Thyroid gland (tissue), 4 donors: ENCODE measurements around the gene COMT. TPM values are rescaled to one million over a fixed set of nuclear protein-coding genes. Genes with fewer than 3 reads are reported as not detected.
A peak's percentile ranks its signal among the peaks of the same experiment; 100 is the strongest.

Source experiments
- DNase-seq, 2 donors: peaks; one replicate each; pipeline ENCODE4 v3.0.0-alpha.2; 2019
- H3K27ac ChIP-seq, 3 donors: fragments of 200-600 bp; sonication (generic); 1 replicate in 2 of 3; 2 replicates in 1 of 3; pipeline ENCODE4 v1.5.1; 2016 to 2019; ENCODE audit warnings: mild to moderate bottlenecking in 1 of 3, moderate library complexity in 1 of 3
- H3K27me3 ChIP-seq: fragments of 200-600 bp; sonication (generic); one replicate; pipeline ENCODE4 v1.5.1; 2019
- H3K36me3 ChIP-seq, 2 donors: fragments of 200-600 bp; sonication (generic); one replicate each; pipeline ENCODE4 v1.5.1; 2016 to 2019
- H3K4me1 ChIP-seq, 2 donors: fragments of 200-600 bp; sonication (generic); one replicate each; pipeline ENCODE4 v1.5.1; 2017 to 2019
- H3K4me3 ChIP-seq, 3 donors: fragments of 200-600 bp; sonication (generic); replicated peaks in 1 of 3; 1 replicate in 2 of 3; 2 replicates in 1 of 3; pipeline ENCODE4 v1.5.1; 2016; ENCODE audit warnings: mild to moderate bottlenecking in 1 of 3
- H3K9me3 ChIP-seq: fragments of 200-600 bp; sonication (generic); one replicate; pipeline ENCODE4 v1.5.1; 2017
- POLR2A ChIP-seq, 2 donors: fragments of 450-650 bp; IDR thresholded peaks; one replicate each; pipeline ENCODE4 v1.6.1; 2017; ENCODE audit warnings: antibody characterized with exemption in 2 of 2, mild to moderate bottlenecking in 2 of 2, moderate library complexity in 1 of 2
- WGBS, 2 donors: methylation state at CpG; one replicate each; pipeline ENCODE4 v1.1.5; 2017; 5-methylcytosine and 5-hydroxymethylcytosine counted together
- intact Hi-C: fragments of 100-400 bp; cut with DNase I; formaldehyde crosslinking; loops from one replicate; pipeline ENCODE4 v1.15.1; 2023
- total RNA-seq, 4 donors: library from RNA; depleted of rRNA; stranded (reverse); fragments of >200 nt; gene quantifications; one replicate each; pipeline ENCODE4 v1.2.3, GENCODE V29; 2016
- TF ChIP-seq, protein P1 (sequence below), 6 experiments: fragments of 200-600 bp in 3 of 6; fragments of 450-650 bp in 3 of 6; sonication (generic) in 3 of 6; IDR thresholded peaks; one replicate each; pipeline ENCODE4 v1.5.1; 2016 to 2019; ENCODE audit warnings: antibody characterized with exemption in 6 of 6, mild to moderate bottlenecking in 2 of 6, inconsistent platforms in 1 of 6, moderate library complexity in 1 of 6

COMT gene
- total RNA-seq, result 100 to 1,000 TPM in 3 of 4 donors, 10 to 100 TPM in 1; 92.6 to 216 (median 138) TPM

DNA sequence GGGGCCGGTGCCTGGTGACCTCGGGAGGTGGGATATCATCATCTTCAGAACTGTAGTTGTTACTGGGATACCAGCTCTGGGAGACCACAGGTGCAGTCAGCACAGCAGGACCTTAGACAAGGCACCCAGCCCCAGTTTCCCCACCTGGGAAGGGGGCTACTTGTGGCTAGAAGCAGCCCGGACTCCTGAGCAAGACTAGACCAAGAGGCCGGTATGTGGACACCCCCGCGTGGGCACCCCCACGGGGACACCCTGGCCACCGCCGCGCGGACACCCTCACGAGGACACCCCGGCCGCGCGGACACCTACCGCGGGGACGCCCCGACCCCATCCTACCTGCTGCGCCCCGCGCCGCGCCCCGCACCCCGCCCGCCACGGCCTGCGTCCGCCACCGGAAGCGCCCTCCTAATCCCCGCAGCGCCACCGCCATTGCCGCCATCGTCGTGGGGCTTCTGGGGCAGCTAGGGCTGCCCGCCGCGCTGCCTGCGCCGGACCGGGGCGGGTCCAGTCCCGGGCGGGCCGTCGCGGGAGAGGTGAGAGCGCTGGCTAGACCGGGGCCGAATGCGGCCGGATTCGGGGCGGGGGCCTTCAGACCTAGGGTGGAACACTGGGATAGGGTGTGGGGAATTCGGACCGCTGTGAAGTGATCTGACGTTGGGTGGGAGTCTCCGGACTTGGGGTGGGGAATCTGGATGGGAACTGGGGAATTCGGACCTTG lies at the start of gene COMT, which contains the start of gene TXNRD2:
COMT (plus strand) TSS at position 408 of the 718 bp plus-strand sequence. CDS start 20,755 bp downstream, outside the sequence.
TXNRD2 (minus strand) TSS at position 454 of the 718 bp plus-strand sequence; CDS start at position 439, 15 bp downstream.
- peak in 1 of 2 donors; percentile 64 for TF ChIP-seq POLR2A (IDR thresholded peaks at IDR 0.05)
- TF ChIP-seq, protein P1, sequence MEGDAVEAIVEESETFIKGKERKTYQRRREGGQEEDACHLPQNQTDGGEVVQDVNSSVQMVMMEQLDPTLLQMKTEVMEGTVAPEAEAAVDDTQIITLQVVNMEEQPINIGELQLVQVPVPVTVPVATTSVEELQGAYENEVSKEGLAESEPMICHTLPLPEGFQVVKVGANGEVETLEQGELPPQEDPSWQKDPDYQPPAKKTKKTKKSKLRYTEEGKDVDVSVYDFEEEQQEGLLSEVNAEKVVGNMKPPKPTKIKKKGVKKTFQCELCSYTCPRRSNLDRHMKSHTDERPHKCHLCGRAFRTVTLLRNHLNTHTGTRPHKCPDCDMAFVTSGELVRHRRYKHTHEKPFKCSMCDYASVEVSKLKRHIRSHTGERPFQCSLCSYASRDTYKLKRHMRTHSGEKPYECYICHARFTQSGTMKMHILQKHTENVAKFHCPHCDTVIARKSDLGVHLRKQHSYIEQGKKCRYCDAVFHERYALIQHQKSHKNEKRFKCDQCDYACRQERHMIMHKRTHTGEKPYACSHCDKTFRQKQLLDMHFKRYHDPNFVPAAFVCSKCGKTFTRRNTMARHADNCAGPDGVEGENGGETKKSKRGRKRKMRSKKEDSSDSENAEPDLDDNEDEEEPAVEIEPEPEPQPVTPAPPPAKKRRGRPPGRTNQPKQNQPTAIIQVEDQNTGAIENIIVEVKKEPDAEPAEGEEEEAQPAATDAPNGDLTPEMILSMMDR (IDR thresholded peaks at IDR 0.05), result no peak
- H3K9me3 ChIP-seq, result no peaks in the 10 kb centered on the region
- H3K4me1 ChIP-seq, result peaks cover 30% of the 10 kb centered on the region in 2 donors
- intact Hi-C loops, result no loop called here
- H3K27ac ChIP-seq, result peak within 1 kb of the TSS; percentile 87 to 89 (median 89)
- peak within 1 kb of the TSS; percentile 28 to 73 (median 56) for H3K4me3 ChIP-seq
- WGBS, 2 donors, result 0 to 1% methylated on average over 11 to 23 of the region's 63 CpGs
- peak; percentile 63 to 75 for DNase-seq
- H3K36me3 ChIP-seq, result no peaks in the 10 kb centered on the region
- no peaks in the 10 kb centered on the region for H3K27me3 ChIP-seq

DNA sequence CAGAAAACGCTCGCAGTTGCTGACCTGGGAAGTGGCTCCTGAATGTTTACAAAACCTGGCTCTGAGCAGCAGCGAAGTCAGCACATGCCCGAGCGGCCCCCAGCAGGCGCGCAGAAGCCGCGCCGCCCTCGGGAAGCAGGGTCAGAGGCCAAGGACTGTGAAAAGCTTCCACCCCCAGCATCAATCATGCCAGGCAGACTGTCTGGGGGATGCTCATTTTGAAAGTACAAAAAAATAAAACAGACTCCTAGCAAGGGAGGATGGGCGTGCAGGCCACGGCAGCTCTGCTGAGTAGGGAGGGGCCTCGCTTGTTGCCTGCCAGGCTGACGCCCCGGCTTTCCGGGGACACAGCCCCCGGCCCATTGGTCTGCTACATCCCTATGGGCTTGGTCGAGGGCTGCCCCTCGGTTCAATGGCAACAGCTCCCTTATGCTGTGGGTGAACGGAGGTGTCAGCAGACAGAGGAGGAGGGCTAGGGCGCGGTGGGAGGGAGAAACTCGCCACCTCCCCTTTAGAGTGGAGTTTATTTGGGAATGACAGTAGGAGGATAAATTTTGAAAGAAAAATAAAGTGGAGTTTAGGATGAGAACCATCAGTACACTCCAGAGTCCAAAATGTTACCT lies 49.2 kb upstream of the COMT start:
- no peak for TF ChIP-seq POLR2A (IDR thresholded peaks at IDR 0.05)
- TF ChIP-seq, protein P1 (IDR thresholded peaks at IDR 0.05), result no peak
- Histone ChIP-seq H3K9me3 (no peaks in the 10 kb centered on the region), H3K4me3 (no peak overlapping the region), H3K27ac (peak overlapping the region in 1 of 3 donors; percentile 23), H3K27me3 (no peaks in the 10 kb centered on the region), H3K36me3 (peaks cover 3 to 14% of the 10 kb centered on the region in 2 donors), H3K4me1 (no peaks in the 10 kb centered on the region)
- no peak for DNase-seq
- 62 to 81% methylated on average over 24 of the region's 24 CpGs for WGBS, 2 donors
- intact Hi-C loops, result no loop called here

DNA sequence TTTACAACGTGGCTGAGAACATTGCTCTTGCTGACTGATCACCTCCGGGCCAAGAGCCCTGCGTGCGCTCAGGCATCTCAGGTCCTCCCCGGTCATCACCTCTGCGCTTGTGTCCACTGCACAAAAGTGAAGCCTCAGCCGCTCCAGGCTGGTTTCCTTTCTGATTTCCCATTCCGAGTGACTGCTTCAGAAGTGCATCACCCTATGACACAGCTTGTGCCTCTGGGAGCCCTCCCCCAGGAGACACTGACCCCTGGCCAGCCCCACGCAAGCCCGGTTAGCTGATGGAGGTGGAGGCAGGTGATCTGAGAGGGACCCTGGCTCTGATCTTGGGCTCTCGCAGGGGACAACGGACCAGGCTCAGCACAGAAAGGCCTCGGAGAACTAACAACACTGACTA lies 48.6 kb upstream of the COMT start:
- intact Hi-C loops, result no loop called here

DNA sequence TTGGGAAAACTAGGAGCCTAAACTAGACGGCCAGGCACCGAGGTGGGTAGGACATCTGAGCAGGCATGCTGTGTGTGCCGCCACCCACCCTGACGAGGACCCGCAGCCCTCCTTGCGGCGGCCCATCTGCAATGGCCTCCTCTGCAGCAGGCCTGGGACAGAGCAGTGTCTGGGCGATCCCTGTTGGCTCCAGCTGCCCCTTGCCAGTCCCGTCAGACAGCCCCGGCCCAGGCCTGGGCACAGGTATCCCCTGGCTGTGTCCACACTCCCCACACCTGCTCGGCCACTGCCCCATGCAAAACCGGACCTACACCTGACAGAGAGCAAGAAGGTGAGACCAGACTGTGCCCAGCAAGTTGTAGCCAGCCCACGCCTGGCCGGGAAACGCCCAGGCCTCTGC lies 48.2 kb upstream of the COMT start:
- no peaks in the 10 kb centered on the region for H3K4me1 ChIP-seq
- no peaks in the 10 kb centered on the region for H3K9me3 ChIP-seq
- H3K27ac ChIP-seq, result no peak overlapping the region
- WGBS, 2 donors, result 91 to 94% methylated on average over 13 to 15 of the region's 15 CpGs
- peaks cover 3 to 14% of the 10 kb centered on the region in 2 donors for H3K36me3 ChIP-seq
- no peak overlapping the region for H3K4me3 ChIP-seq
- intact Hi-C loops, result no loop called here
- TF ChIP-seq POLR2A (IDR thresholded peaks at IDR 0.05), result no peak
- TF ChIP-seq, protein P1 (IDR thresholded peaks at IDR 0.05), result no peak
- no peak for DNase-seq
- no peaks in the 10 kb centered on the region for H3K27me3 ChIP-seq

More for the DNA sequence above, 48.6 kb upstream of the COMT start:
- H3K9me3 ChIP-seq, result no peaks in the 10 kb centered on the region
- 86% methylated on average over 12 to 13 of the region's 13 CpGs for WGBS, 2 donors
- H3K4me3 ChIP-seq, result no peak overlapping the region
- no peaks in the 10 kb centered on the region for H3K4me1 ChIP-seq
- no peak for DNase-seq
- no peak overlapping the region for H3K27ac ChIP-seq
- TF ChIP-seq, protein P1 (IDR thresholded peaks at IDR 0.05), result no peak
- no peak for TF ChIP-seq POLR2A (IDR thresholded peaks at IDR 0.05)
- H3K27me3 ChIP-seq, result no peaks in the 10 kb centered on the region
- H3K36me3 ChIP-seq, result peaks cover 3 to 14% of the 10 kb centered on the region in 2 donors
